ENCODE data around the gene CDK5. TPM values are rescaled to one million over a fixed set of nuclear protein-coding genes. Genes with fewer than 3 reads are reported as not detected.

Gene CDK5
- total and polyA plus RNA-seq, 9 of the 15 experiments (the other 6 are each of a cell fraction or from before 2014, with no cell fraction given), result 3.2 to 38.0 (median 27.5) TPM

DNA sequence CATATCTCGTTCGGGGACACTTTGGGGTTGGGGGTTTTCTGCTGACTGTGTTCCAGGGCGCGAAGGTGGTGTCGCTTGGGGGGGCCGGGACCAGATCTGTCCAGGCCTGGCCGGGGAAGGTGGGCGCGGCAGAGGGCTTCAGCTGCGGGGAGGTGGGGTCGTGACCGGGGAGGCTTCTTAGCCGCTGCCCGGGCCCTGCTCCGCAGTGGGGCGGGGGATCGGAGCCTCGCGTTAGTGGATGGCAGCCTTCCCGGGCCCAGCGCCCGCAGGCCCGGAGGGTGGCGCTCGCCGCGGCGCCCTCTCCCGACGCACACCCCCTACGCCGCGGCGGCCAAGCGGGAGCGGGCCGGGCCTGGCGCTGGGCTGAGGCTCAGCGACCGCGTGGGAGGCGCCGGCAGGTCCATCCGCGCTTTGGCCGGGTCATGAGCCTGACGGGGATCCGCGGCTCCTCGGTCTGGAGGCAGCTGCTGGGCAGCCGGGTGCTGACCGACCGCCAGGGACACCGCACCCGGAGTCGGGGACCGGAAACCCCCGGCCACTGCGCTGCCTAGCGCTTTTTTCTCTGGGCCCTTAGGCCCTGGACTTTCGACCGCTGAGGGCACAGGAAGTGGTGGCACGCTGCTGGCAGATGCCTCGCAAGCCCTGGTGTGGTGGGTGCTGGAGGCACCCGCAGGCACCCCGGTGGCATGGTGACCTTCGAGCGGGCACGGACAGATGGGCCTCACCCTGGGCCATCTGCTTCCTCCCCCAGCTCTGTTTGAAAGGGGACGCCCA lies 29.7 kb upstream of the CDK5 start (continued):
- TF ChIP-seq HES1 (IDR thresholded peaks at IDR 0.05; ENCODE audit: low read depth) (no peak; the same call in 1 of the 2 replicates), HOXB6 (CRISPR knock-in tag; IDR thresholded peaks at IDR 0.05; ENCODE audit: borderline replicate concordance) (no peak), TAF7 (tag; IDR thresholded peaks at IDR 0.05) (no peak), SIX5 (IDR thresholded peaks at IDR 0.05; ENCODE audit: borderline replicate concordance in 1 of 2, insufficient read depth in 1 of 2, low read depth in 1 of 2, low read length in 2 of 2) (no peak), MEF2A (IDR thresholded peaks at IDR 0.05; ENCODE audit: control insufficient read depth, low read depth, low read length) (no peak), RHOXF2B (CRISPR knock-in tag; conservative IDR thresholded peaks at IDR 0.05) (no peak), SETDB1 (IDR thresholded peaks at IDR 0.05; ENCODE audit: low read length) (no peak), MXI1 (IDR thresholded peaks at IDR 0.05; ENCODE audit: low read depth, low read length) (no peak), ZNF592 (IDR thresholded peaks at IDR 0.05) (no peak), MEIS2 (IDR thresholded peaks at IDR 0.05; ENCODE audit: partially characterized antibody) (no peak), SPI1 (IDR thresholded peaks at IDR 0.05; ENCODE audit: borderline replicate concordance, low read depth, low read length) (no peak), RBM15 (IDR thresholded peaks at IDR 0.05; ENCODE audit: insufficient read depth, low read length) (no peak), HIVEP1 (CRISPR knock-in tag; IDR thresholded peaks at IDR 0.05) (no peak; the same call in 1 of the 2 replicates), IRF1 (CRISPR knock-in tag; IDR thresholded peaks at IDR 0.05; ENCODE audit: borderline replicate concordance) (no peak), MAZ (CRISPR knock-in tag; conservative IDR thresholded peaks at IDR 0.05 in 1 of 2, IDR thresholded peaks at IDR 0.05 in 1 of 2) (peak; percentile 81 to 95), ZNF445 (CRISPR knock-in tag; IDR thresholded peaks at IDR 0.05; ENCODE audit: low read depth) (no peak), TCFL5 (CRISPR knock-in tag; conservative IDR thresholded peaks at IDR 0.05) (no peak), ZNF354B (CRISPR knock-in tag; IDR thresholded peaks at IDR 0.05) (no peak), ZNF224 (CRISPR knock-in tag; IDR thresholded peaks at IDR 0.05) (no peak), SMAD4 (CRISPR knock-in tag; conservative IDR thresholded peaks at IDR 0.05) (peak; percentile 85), ZNF133 (CRISPR knock-in tag; IDR thresholded peaks at IDR 0.05) (no peak), YBX1 (IDR thresholded peaks at IDR 0.05) (no peak), NRF1 (conservative IDR thresholded peaks at IDR 0.05 in 1 of 2, IDR thresholded peaks at IDR 0.05 in 1 of 2) (peak; percentile 71 to 72), ZNF57 (CRISPR knock-in tag; IDR thresholded peaks at IDR 0.05) (no peak)

All from K562 (cell line).